Measurements from ENCODE around the gene PPP1R26.

The PPP1R26 gene

GRCh38 chr9:135474915-135475314 lies 4.7 kb upstream of the PPP1R26 start:
- ATAC-seq (ENCODE audit: low read depth) (peak; percentile 48), DNase-seq (ENCODE audit: low spot score in 2 of 2) (no peak)
- no peaks in the 10 kb centered on the region for H3K36me3 Mint-ChIP-seq
- peaks cover 3% of the 10 kb centered on the region for H3K4me1 Mint-ChIP-seq
- peaks cover 8% of the 10 kb centered on the region for H3K27me3 Mint-ChIP-seq
- H3K9me3 Mint-ChIP-seq: no peaks in the 10 kb centered on the region
- no peak overlapping the region for H3K27ac Mint-ChIP-seq
- H3K4me3 Mint-ChIP-seq: no peak overlapping the region

DNA sequence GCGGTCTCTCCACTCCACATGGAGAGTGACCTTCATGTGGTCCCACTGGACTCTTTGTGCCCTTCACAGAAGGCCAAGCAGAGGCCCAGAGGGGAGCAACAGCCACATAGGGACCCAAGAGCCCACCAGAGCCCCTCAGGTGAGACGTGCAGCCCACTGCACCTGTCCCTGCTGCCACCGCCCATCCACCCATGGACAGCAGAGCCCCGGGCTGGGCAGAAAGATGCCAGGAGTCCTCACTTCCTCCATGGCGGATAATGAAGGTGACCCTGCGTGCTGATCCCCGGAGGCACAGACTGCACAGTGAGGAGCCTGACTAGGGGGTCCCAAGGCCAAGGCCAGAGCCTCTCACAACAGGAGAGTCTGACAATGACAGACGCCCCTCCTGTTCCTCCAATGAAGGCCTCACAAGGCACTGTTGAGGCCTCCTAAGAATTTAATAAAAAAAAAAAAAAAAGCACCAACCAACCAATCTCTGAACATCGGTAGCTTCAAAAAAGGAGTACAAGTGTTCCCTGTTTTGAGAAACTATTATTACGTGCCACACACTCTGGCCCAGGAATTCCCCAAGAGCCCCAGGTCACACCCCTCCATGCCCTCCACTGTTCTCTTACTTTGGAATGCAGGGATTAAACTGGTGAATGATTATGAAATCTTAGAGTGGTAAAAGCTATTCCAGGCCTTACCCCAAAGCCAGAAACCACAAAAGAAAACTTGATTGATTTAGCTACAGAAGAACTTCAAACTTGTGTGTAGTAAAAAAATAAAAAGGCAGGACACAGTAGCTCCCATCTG lies 2.8 kb upstream of the PPP1R26 start:
- no peak for DNase-seq (ENCODE audit: low spot score in 2 of 2)
- peaks cover 3% of the 10 kb centered on the region for H3K27me3 Mint-ChIP-seq
- no peak overlapping the region for H3K27ac Mint-ChIP-seq
- no peak overlapping the region for H3K4me3 Mint-ChIP-seq
- no peaks in the 10 kb centered on the region for H3K36me3 Mint-ChIP-seq
- H3K9me3 Mint-ChIP-seq: no peaks in the 10 kb centered on the region
- ATAC-seq (ENCODE audit: low read depth): no peak
- peaks cover 3% of the 10 kb centered on the region for H3K4me1 Mint-ChIP-seq

- no peak for ATAC-seq (ENCODE audit: low read depth)
- DNase-seq (ENCODE audit: low spot score in 2 of 2): no peak
- Mint-ChIP-seq H3K36me3 (no peaks in the 10 kb centered on the region), H3K27ac (no peak overlapping the region), H3K27me3 (peaks cover 3% of the 10 kb centered on the region), H3K9me3 (no peaks in the 10 kb centered on the region), H3K4me1 (peaks cover 3% of the 10 kb centered on the region), H3K4me3 (peak overlapping the region; percentile 96)
Measured at GRCh38 chr9:135478191-135478590, 1.4 kb upstream of the PPP1R26 start.

DNA sequence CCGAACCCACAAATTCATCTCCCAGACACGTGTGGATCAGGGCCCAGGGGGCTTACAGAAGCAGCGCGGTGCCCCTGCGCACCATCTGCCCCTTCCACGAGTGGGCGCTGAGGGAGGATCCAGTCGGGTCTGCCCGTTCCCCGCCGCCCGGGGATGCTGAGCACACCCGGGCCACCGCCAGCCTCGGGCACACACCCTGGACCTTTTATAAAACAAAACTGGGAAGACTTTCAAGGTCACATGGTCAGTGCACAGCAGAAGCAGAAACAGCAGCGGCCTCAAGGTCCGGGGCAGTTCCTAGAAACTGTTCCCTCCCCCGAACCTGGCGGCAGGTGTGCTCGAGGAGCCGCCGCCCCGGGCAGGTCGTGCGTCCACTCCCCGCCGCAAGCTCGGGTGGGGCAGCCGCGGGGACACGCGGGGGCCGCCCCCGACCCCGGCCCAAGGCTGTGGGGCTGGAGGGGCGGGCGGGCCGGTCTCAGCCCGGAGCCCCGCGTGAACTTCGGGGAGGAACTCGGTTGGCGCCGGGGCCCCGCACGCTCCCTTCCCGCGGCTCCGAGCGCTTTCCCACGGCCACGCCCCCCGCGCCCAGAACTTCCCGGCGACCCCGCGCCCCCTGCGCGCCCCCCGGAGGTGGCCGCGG lies 633 bp upstream of the PPP1R26 start:
- Mint-ChIP-seq H3K4me1 (peaks cover 3% of the 10 kb centered on the region), H3K9me3 (no peaks in the 10 kb centered on the region), H3K4me3 (peak overlapping the region; percentile 96), H3K27ac (peak overlapping the region; percentile 49), H3K36me3 (no peaks in the 10 kb centered on the region), H3K27me3 (peaks cover 3% of the 10 kb centered on the region)
- peak; percentile 48 for ATAC-seq (ENCODE audit: low read depth)
- no peak for DNase-seq (ENCODE audit: low spot score in 2 of 2)

- no peaks in the 10 kb centered on the region for H3K9me3 Mint-ChIP-seq
- no peak overlapping the region for H3K27ac Mint-ChIP-seq
- H3K36me3 Mint-ChIP-seq: peaks cover 1% of the 10 kb centered on the region
- peak overlapping the region; percentile 51 for H3K4me3 Mint-ChIP-seq
- DNase-seq (ENCODE audit: low spot score in 2 of 2) (peak in 1 of 2 donors; percentile 41), ATAC-seq (ENCODE audit: low read depth) (peak; percentile 18)
- peaks cover 3% of the 10 kb centered on the region for H3K4me1 Mint-ChIP-seq
- H3K27me3 Mint-ChIP-seq: peaks cover 3% of the 10 kb centered on the region
Measured at GRCh38 chr9:135480071-135480939, 723 bp downstream of the PPP1R26 start.

DNA sequence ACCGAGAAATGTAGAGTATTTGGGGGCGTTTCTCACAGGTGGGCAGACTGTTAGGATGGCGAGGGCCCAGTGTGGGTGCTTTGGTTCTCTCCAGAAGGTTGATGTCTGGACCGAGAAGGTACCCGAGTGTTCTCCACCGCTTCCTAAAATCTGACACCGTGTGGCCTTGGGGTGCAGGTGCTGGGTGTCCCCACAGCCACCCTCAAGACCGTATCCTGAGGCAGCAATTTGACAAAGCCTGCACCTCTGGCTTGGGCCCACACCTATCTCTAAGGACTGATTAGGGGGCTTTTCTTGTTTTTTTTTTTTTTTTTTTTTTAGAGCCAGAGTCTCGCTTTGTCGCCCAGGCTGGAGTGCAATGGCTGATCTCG lies 1.3 kb downstream of the PPP1R26 start:
- DNase-seq (ENCODE audit: low spot score in 2 of 2): no peak
- H3K27ac Mint-ChIP-seq: no peak overlapping the region
- H3K27me3 Mint-ChIP-seq: peaks cover 3% of the 10 kb centered on the region
- peaks cover 3% of the 10 kb centered on the region for H3K4me1 Mint-ChIP-seq
- H3K9me3 Mint-ChIP-seq: no peaks in the 10 kb centered on the region
- H3K4me3 Mint-ChIP-seq: peak overlapping the region; percentile 51
- peak; percentile 72 for ATAC-seq (ENCODE audit: low read depth)
- H3K36me3 Mint-ChIP-seq: peaks cover 2% of the 10 kb centered on the region

- Mint-ChIP-seq H3K36me3 (peaks cover 2% of the 10 kb centered on the region), H3K27ac (no peak overlapping the region), H3K9me3 (no peaks in the 10 kb centered on the region), H3K27me3 (peaks cover 3% of the 10 kb centered on the region), H3K4me3 (no peak overlapping the region), H3K4me1 (peaks cover 3% of the 10 kb centered on the region)
- ATAC-seq (ENCODE audit: low read depth): no peak
- no peak for DNase-seq (ENCODE audit: low spot score in 2 of 2)
Measured at GRCh38 chr9:135482015-135482754, 2.6 kb downstream of the PPP1R26 start.

DNA sequence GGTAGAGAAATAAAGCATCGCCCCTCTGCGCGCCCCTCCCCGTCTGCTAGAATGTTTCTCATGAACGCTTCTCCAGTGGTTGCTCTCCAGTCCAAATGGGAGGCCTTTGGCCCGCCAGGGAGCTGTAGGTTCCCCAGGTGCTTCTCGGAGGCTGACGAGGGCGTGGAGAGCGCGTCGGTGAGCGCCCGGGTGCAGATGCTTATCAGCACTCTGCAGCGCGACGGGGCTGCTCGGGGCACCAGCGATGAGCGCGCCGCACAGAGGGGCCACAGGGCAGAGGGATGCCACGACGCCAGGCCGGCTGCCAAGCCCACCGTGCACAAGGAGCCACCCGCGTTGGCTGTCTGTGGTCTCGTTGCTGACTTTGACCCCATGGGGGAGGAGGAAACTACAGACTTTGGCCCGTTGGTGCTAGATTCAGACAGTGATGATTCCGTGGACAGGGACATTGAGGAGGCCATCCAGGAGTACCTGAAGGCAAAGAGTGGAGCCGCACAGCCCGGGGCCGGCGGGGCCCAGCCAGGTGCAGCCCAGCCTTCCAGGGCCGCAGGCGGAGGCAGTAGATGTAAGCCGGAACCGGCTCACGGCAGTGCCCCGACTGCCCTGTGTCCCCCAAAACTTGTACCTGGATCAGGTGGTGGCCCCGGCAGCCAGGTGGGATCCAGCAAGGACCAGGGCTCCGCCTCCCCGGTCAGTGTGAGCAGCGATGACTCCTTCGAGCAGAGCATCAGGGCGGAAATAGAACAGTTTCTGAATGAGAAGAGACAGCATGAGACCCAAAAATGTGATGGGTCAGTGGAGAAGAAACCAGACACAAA lies 5.1 kb downstream of the PPP1R26 start:
- H3K9me3 Mint-ChIP-seq: no peaks in the 10 kb centered on the region
- H3K36me3 Mint-ChIP-seq: peaks cover 2% of the 10 kb centered on the region
- H3K27me3 Mint-ChIP-seq: no peaks in the 10 kb centered on the region
- no peaks in the 10 kb centered on the region for H3K4me1 Mint-ChIP-seq
- no peak for ATAC-seq (ENCODE audit: low read depth)
- DNase-seq (ENCODE audit: low spot score in 2 of 2): no peak
- H3K4me3 Mint-ChIP-seq: no peak overlapping the region
- no peak overlapping the region for H3K27ac Mint-ChIP-seq

- Mint-ChIP-seq H3K4me3 (no peak overlapping the region), H3K27ac (no peak overlapping the region), H3K27me3 (no peaks in the 10 kb centered on the region), H3K4me1 (no peaks in the 10 kb centered on the region), H3K36me3 (peaks cover 2% of the 10 kb centered on the region), H3K9me3 (no peaks in the 10 kb centered on the region)
- ATAC-seq (ENCODE audit: low read depth) (no peak), DNase-seq (ENCODE audit: low spot score in 2 of 2) (no peak)
Measured at GRCh38 chr9:135485385-135485784, 5.8 kb downstream of the PPP1R26 start.

GRCh38 chr9:135485832-135486231 lies 6.2 kb downstream of the PPP1R26 start:
- ATAC-seq (ENCODE audit: low read depth) (no peak), DNase-seq (ENCODE audit: low spot score in 2 of 2) (no peak)
- no peak overlapping the region for H3K4me3 Mint-ChIP-seq
- no peaks in the 10 kb centered on the region for H3K9me3 Mint-ChIP-seq
- no peaks in the 10 kb centered on the region for H3K27me3 Mint-ChIP-seq
- no peak overlapping the region for H3K27ac Mint-ChIP-seq
- peaks cover 2% of the 10 kb centered on the region for H3K36me3 Mint-ChIP-seq
- no peaks in the 10 kb centered on the region for H3K4me1 Mint-ChIP-seq

- Mint-ChIP-seq H3K27me3 (no peaks in the 10 kb centered on the region), H3K4me1 (no peaks in the 10 kb centered on the region), H3K36me3 (peaks cover 2% of the 10 kb centered on the region), H3K4me3 (no peak overlapping the region), H3K9me3 (no peaks in the 10 kb centered on the region), H3K27ac (no peak overlapping the region)
- ATAC-seq (ENCODE audit: low read depth) (no peak), DNase-seq (ENCODE audit: low spot score in 2 of 2) (no peak)
Measured at GRCh38 chr9:135486267-135487065, 6.9 kb downstream of the PPP1R26 start.

GRCh38 chr9:135487281-135488012 lies 7.9 kb downstream of the PPP1R26 start:
- Mint-ChIP-seq H3K27me3 (no peaks in the 10 kb centered on the region), H3K9me3 (no peaks in the 10 kb centered on the region), H3K27ac (no peak overlapping the region), H3K4me1 (no peaks in the 10 kb centered on the region), H3K36me3 (peaks cover 2% of the 10 kb centered on the region), H3K4me3 (no peak overlapping the region)
- ATAC-seq (ENCODE audit: low read depth) (no peak), DNase-seq (ENCODE audit: low spot score in 2 of 2) (no peak)
